Sigmoid colon (tissue), 7 donors: ENCODE data around the gene NAP1L4. TPM values are rescaled to one million over a fixed set of nuclear protein-coding genes. Genes with fewer than 3 reads are reported as not detected.

Experiments
- DNase-seq: peaks from one replicate; pipeline ENCODE4 v3.0.0-alpha.2; 2019
- H3K27ac ChIP-seq, 4 donors: fragments of 200-600 bp; sonication (generic); one replicate each; pipeline ENCODE4 v1.5.1; 2016 to 2019; ENCODE audit warnings: mild to moderate bottlenecking in 1 of 4
- H3K27me3 ChIP-seq, 3 donors: fragments of 200-600 bp; sonication (generic); one replicate each; pipeline ENCODE4 v1.5.1; 2019; ENCODE audit warnings: mild to moderate bottlenecking in 1 of 3
- H3K36me3 ChIP-seq, 4 donors: fragments of 200-600 bp; sonication (generic); one replicate each; pipeline ENCODE4 v1.5.1; 2016 to 2019
- H3K4me1 ChIP-seq, 4 donors: fragments of 200-600 bp; sonication (generic); one replicate each; pipeline ENCODE4 v1.5.1; 2017 to 2019
- H3K4me3 ChIP-seq, 4 donors: fragments of 200-600 bp; sonication (generic); one replicate each; pipeline ENCODE4 v1.5.1; 2017 to 2019; ENCODE audit warnings: mild to moderate bottlenecking in 2 of 4, moderate library complexity in 1 of 4
- H3K9me3 ChIP-seq, 4 donors: fragments of 200-600 bp in 3 of 4; sonication (generic) in 3 of 4; one replicate each; pipeline versions ENCODE4 v1.5.1 to v1.6.1; 2013 to 2019
- CTCF ChIP-seq, 4 experiments: fragments of 450-650 bp in 3 of 4; fragments of 200-600 bp in 1 of 4; IDR thresholded peaks; one replicate each; pipeline ENCODE4 v1.5.1; 2016 to 2019; ENCODE audit warnings: antibody characterized with exemption in 4 of 4, mild to moderate bottlenecking in 3 of 4, moderate library complexity in 2 of 4
- EP300 ChIP-seq, 4 donors: sonication (generic); formaldehyde crosslinking; IDR thresholded peaks; one replicate each; pipeline ENCODE4 v1.6.1; 2017; ENCODE audit warnings: antibody characterized with exemption in 4 of 4
- POLR2A ChIP-seq, 2 donors: fragments of 450-650 bp; IDR thresholded peaks; one replicate each; pipeline ENCODE4 v1.6.1; 2016; ENCODE audit warnings: antibody characterized with exemption in 2 of 2, mild to moderate bottlenecking in 2 of 2, moderate library complexity in 2 of 2
- POLR2AphosphoS5 ChIP-seq, 4 donors: sonication (generic); formaldehyde crosslinking; IDR thresholded peaks; one replicate each; pipeline ENCODE4 v1.6.1; 2017; ENCODE audit warnings: antibody characterized with exemption in 4 of 4
- WGBS, 2 donors: extraction: QIAGEN DNeasy Blood & Tissue Kit; methylation state at CpG; one replicate each; pipeline ENCODE4 v1.1.7; 2013; 5-methylcytosine and 5-hydroxymethylcytosine counted together
- intact Hi-C: fragments of 100-400 bp; cut with DNase I; formaldehyde crosslinking; loops from one replicate; pipeline ENCODE4 v1.15.1; 2023
- polyA plus RNA-seq, 3 donors: library from polyadenylated mRNA; stranded (reverse); fragments of 200-250 nt; gene quantifications; one replicate each; pipeline ENCODE4 v1.2.3, GENCODE V29; 2013
- total RNA-seq, 4 donors: library from RNA; depleted of rRNA; stranded (reverse); fragments of >200 nt; gene quantifications; one replicate each; pipeline ENCODE4 v1.1.0, GENCODE V29; 2016
- donor health status: healthy with polysubstance abuse.
- donor health status: Bipolar disorder and iron deficiency.
- donor health status: healthy.

The NAP1L4 gene
- total and polyA plus RNA-seq, 7 donors, result 55.9 to 102 (median 88.7) TPM

GRCh38 chr11:2902784-2903671 lies 89.1 kb downstream of the NAP1L4 start:
- no peaks in the 10 kb centered on the region for H3K36me3 ChIP-seq
- H3K27me3 ChIP-seq, result peaks cover 0 to 13% (median 4%) of the 10 kb centered on the region in 3 donors
- H3K4me3 ChIP-seq, result peak overlapping the region; percentile 47 to 87 (median 67)
- H3K27ac ChIP-seq, result peak overlapping the region in 3 of 4 donors; percentile 75 to 81 (median 79)
- no peaks in the 10 kb centered on the region for H3K9me3 ChIP-seq
- intact Hi-C loops, result loop anchor here (10.0 kb wide), 1 partner anchor 262 kb away; the partner anchor contains the start of gene OSBPL5
- H3K4me1 ChIP-seq, result peaks cover 0 to 26% (median 16%) of the 10 kb centered on the region in 4 donors
- DNase-seq, result no peak
- peak in 1 of 2 donors; percentile 0 for TF ChIP-seq POLR2A (IDR thresholded peaks at IDR 0.05)
- TF ChIP-seq POLR2AphosphoS5 (IDR thresholded peaks at IDR 0.05), result no peak
- WGBS, 2 donors, result 20 to 69% methylated on average over 23 of the region's 23 CpGs

- peak in 1 of 4 donors; percentile 28 for TF ChIP-seq EP300 (IDR thresholded peaks at IDR 0.05)
- peak; percentile 32 to 69 for TF ChIP-seq POLR2A (IDR thresholded peaks at IDR 0.05)
- TF ChIP-seq CTCF (IDR thresholded peaks at IDR 0.05), result no peak
- peak; percentile 41 to 82 (median 67) for TF ChIP-seq POLR2AphosphoS5 (IDR thresholded peaks at IDR 0.05)
- Histone ChIP-seq H3K27ac (peak overlapping the region; percentile 75 to 81 (median 78)), H3K27me3 (peaks cover 0 to 4% (median 0%) of the 10 kb centered on the region in 3 donors), H3K9me3 (no peaks in the 10 kb centered on the region), H3K4me1 (peaks cover 0 to 26% (median 16%) of the 10 kb centered on the region in 4 donors), H3K4me3 (peak overlapping the region; percentile 47 to 87 (median 67)), H3K36me3 (no peaks in the 10 kb centered on the region)
- WGBS, 2 donors, result 2 to 4% methylated on average over 58 of the region's 58 CpGs
- DNase-seq, result peak; percentile 99
- intact Hi-C loops, result loop anchor here (10.0 kb wide), 1 partner anchor 263 kb away; the partner anchor contains the start of gene OSBPL5
Observed at GRCh38 chr11:2901854-2902783, 90.0 kb downstream of the NAP1L4 start.

- no peak for TF ChIP-seq EP300 (IDR thresholded peaks at IDR 0.05)
- TF ChIP-seq CTCF (IDR thresholded peaks at IDR 0.05), result no peak
- no peak for TF ChIP-seq POLR2AphosphoS5 (IDR thresholded peaks at IDR 0.05)
- TF ChIP-seq POLR2A (IDR thresholded peaks at IDR 0.05), result no peak
- Histone ChIP-seq H3K27me3 (no peaks in the 10 kb centered on the region), H3K36me3 (no peaks in the 10 kb centered on the region), H3K4me3 (peak overlapping the region; percentile 47 to 87 (median 67)), H3K27ac (peak overlapping the region; percentile 75 to 81 (median 78)), H3K9me3 (no peaks in the 10 kb centered on the region), H3K4me1 (peaks cover 0 to 26% (median 16%) of the 10 kb centered on the region in 4 donors)
- no peak for DNase-seq
- WGBS, 2 donors, result 82 to 89% methylated on average over 16 of the region's 16 CpGs
- intact Hi-C loops, result loop anchor here (10.0 kb wide), 1 partner anchor 264 kb away; the partner anchor contains the start of gene OSBPL5
Observed at GRCh38 chr11:2901196-2901796, 90.8 kb downstream of the NAP1L4 start.

- peak overlapping the region; percentile 42 to 63 (median 59) for H3K27ac ChIP-seq
- no peak overlapping the region for H3K4me3 ChIP-seq
- H3K27me3 ChIP-seq, result no peaks in the 10 kb centered on the region
- peaks cover 0 to 26% (median 16%) of the 10 kb centered on the region in 4 donors for H3K4me1 ChIP-seq
- H3K9me3 ChIP-seq, result no peaks in the 10 kb centered on the region
- intact Hi-C loops, result no loop called here
- H3K36me3 ChIP-seq, result no peaks in the 10 kb centered on the region
- TF ChIP-seq POLR2A (IDR thresholded peaks at IDR 0.05), result no peak
- TF ChIP-seq CTCF (IDR thresholded peaks at IDR 0.05), result no peak
- no peak for TF ChIP-seq POLR2AphosphoS5 (IDR thresholded peaks at IDR 0.05)
- TF ChIP-seq EP300 (IDR thresholded peaks at IDR 0.05), result no peak
- peak; percentile 79 for DNase-seq
- WGBS, 2 donors, result 68 to 76% methylated on average over 13 of the region's 13 CpGs
Observed at GRCh38 chr11:2899080-2899783, 92.9 kb downstream of the NAP1L4 start.
